Psoas muscle (tissue), 8 donors: ENCODE data around the gene SLC2A14. TPM values are rescaled to one million over a fixed set of nuclear protein-coding genes. Genes with fewer than 3 reads are reported as not detected.
"Not testable (repeated sequence)": the region's sequence is repeated elsewhere in the genome, so short reads cannot be mapped to it uniquely, and the experiment has no call there.

Experiments
- ATAC-seq, 4 donors: fragments of 200-7000 bp; cut with Tn5 transposase; one replicate each; pipeline ENCODE4 v1.9.1; 2020; ENCODE audit warnings: moderate library complexity in 3 of 4, mild to moderate bottlenecking in 2 of 4
- DNase-seq, 2 donors: peaks; one replicate each; pipeline ENCODE4 v3.0.0-alpha.2; 2020
- H3K27ac ChIP-seq: fragments of 200-600 bp; one replicate; pipeline ENCODE4 v1.8.0; 2022
- H3K27me3 ChIP-seq, 3 donors: fragments of 200-600 bp in 1 of 3; one replicate each; pipeline versions ENCODE4 v1.6.1 to v1.8.0; 2013 to 2022; ENCODE audit warnings: low read length in 2 of 3, mild to moderate bottlenecking in 2 of 3, moderate library complexity in 1 of 3; ENCODE audit not compliant: insufficient read depth in 3 of 3
- H3K36me3 ChIP-seq, 2 donors: fragments of 200-600 bp in 1 of 2; one replicate each; pipeline versions ENCODE4 v1.6.1 to v1.8.0; 2013 to 2022; ENCODE audit warnings: low read depth in 1 of 2, mild to moderate bottlenecking in 1 of 2, moderate library complexity in 1 of 2; ENCODE audit not compliant: insufficient read depth in 1 of 2
- H3K4me1 ChIP-seq: fragments of 200-600 bp; one replicate; pipeline ENCODE4 v1.8.0; 2022
- H3K4me3 ChIP-seq: fragments of 200-600 bp; one replicate; pipeline ENCODE4 v1.8.0; 2022; ENCODE audit warnings: mild to moderate bottlenecking
- H3K9me3 ChIP-seq: fragments of 200-600 bp; one replicate; pipeline ENCODE4 v1.8.0; 2022
- CTCF ChIP-seq: fragments of 200-600 bp; IDR thresholded peaks from one replicate; pipeline ENCODE4 v1.8.0; 2022; ENCODE audit warnings: antibody characterized with exemption
- WGBS, 3 donors: extraction: QIAGEN DNeasy Blood & Tissue Kit; methylation state at CpG; one replicate each; pipeline versions ENCODE4 v1.1.6 to v1.1.7; 2013; 5-methylcytosine and 5-hydroxymethylcytosine counted together
- intact Hi-C, 2 donors: fragments of 100-400 bp; cut with DNase I; formaldehyde crosslinking; loops; one replicate each; pipeline versions ENCODE4 v1.11.0 to v1.14.2; 2022
- long read RNA-seq, 2 donors: library from polyadenylated mRNA; unstranded; transcript quantifications; one replicate each; pipeline ENCODE4 v2.0.0, GENCODE V29; 2021
- polyA plus RNA-seq, 3 donors: library from polyadenylated mRNA; stranded (reverse); fragments of 200-250 nt; gene quantifications; one replicate each; pipeline ENCODE4 v1.2.3, GENCODE V29; 2013
- total RNA-seq, 4 donors: library from RNA; stranded (reverse); fragmentation: NEBNext Ultra II Directional in 2 of 4; extraction: Animal tissue kit (Norgen Biotek cat#: 25700) in 2 of 4; gene quantifications; one replicate each; pipeline versions ENCODE4 v1.2.1 to v1.2.4, GENCODE V29; 2021 to 2023
- donor health status: healthy with polysubstance abuse.
- donor health status: DM: no; HTN: no; CAD: no; lungs with moderate emphysema.
- donor health status: Bipolar disorder and iron deficiency.
- donor health status: healthy.
- donor health status: DM: yes; HTN: yes; CAD: no.
- donor health status: DM: no; HTN: no; CAD: no.
- donor health status: DM: no; HTN: no; CAD: no.
- donor health status: DM: yes; HTN: yes; CAD: no.

Gene SLC2A14
- under 1 TPM; 0.08 to 0.37 (median 0.35) TPM for total RNA-seq
- under 1 TPM in 2 of 3 donors, not detected in 1; 0.03 to 0.06 TPM for polyA plus RNA-seq
- long read RNA-seq, donor 1: 0 reads
- long read RNA-seq, donor 2: 0 reads

GRCh38 chr12:7872566-7873319, at the start of gene SLC2A14:
Gene SLC2A14, minus strand, starts transcription at chr12:7872915. Its CDS starts 3,035 bp downstream, at chr12:7869880.
- H3K27me3 ChIP-seq: peaks cover 0 to 24% (median 5%) of the 10 kb centered on the region in 3 donors
- no peaks in the 10 kb centered on the region for H3K4me1 ChIP-seq
- no peaks in the 10 kb centered on the region for H3K9me3 ChIP-seq
- WGBS, 3 donors: 12 to 14% (median 12%) methylated on average over 65 of the region's 65 CpGs
- H3K36me3 ChIP-seq: no peaks in the 10 kb centered on the region
- DNase-seq (no peak), ATAC-seq (no peak)
- TF ChIP-seq CTCF: no peak
- H3K27ac ChIP-seq: no peak within 1 kb of the TSS
- H3K4me3 ChIP-seq: peak within 1 kb of the TSS; percentile 32
- intact Hi-C loops: no loop called here

- intact Hi-C loops, H3K4me1 ChIP-seq, H3K9me3 ChIP-seq, H3K27me3 ChIP-seq, ATAC-seq, H3K27ac ChIP-seq, H3K4me3 ChIP-seq, DNase-seq: not testable (repeated sequence)
- 82 to 85% (median 82%) methylated on average over 7 to 12 of the region's 12 CpGs for WGBS, 3 donors
- H3K36me3 ChIP-seq: peaks cover 0 to 48% of the 10 kb centered on the region in 2 donors
Measured at GRCh38 chr12:7921181-7921580, 48.5 kb upstream of the SLC2A14 start.

- H3K4me3 ChIP-seq, DNase-seq, H3K4me1 ChIP-seq, H3K9me3 ChIP-seq, intact Hi-C loops, H3K27me3 ChIP-seq, ATAC-seq, H3K27ac ChIP-seq: not testable (repeated sequence)
- WGBS, 3 donors: 87 to 91% (median 89%) methylated on average over 7 of the region's 7 CpGs
- peaks cover 0 to 36% of the 10 kb centered on the region in 2 donors for H3K36me3 ChIP-seq
Measured at GRCh38 chr12:7918268-7918590, 45.5 kb upstream of the SLC2A14 start.

- H3K4me1 ChIP-seq: no peaks in the 10 kb centered on the region
- DNase-seq (no peak), ATAC-seq (no peak)
- H3K27me3 ChIP-seq: peaks cover 0 to 5% (median 2%) of the 10 kb centered on the region in 3 donors
- no peak overlapping the region for H3K4me3 ChIP-seq
- TF ChIP-seq CTCF: no peak
- peaks cover 0 to 31% of the 10 kb centered on the region in 2 donors for H3K36me3 ChIP-seq
- no peaks in the 10 kb centered on the region for H3K9me3 ChIP-seq
- 82 to 92% (median 88%) methylated on average over 19 of the region's 19 CpGs for WGBS, 3 donors
- intact Hi-C loops: no loop called here
- H3K27ac ChIP-seq: no peak overlapping the region
Measured at GRCh38 chr12:7917392-7918267, 44.9 kb upstream of the SLC2A14 start.

- Histone ChIP-seq H3K4me1 (no peaks in the 10 kb centered on the region), H3K9me3 (no peaks in the 10 kb centered on the region), H3K4me3 (no peak overlapping the region), H3K27me3 (peaks cover 0 to 5% (median 2%) of the 10 kb centered on the region in 3 donors), H3K27ac (no peak overlapping the region), H3K36me3 (peaks cover 0 to 24% of the 10 kb centered on the region in 2 donors)
- ATAC-seq (no peak), DNase-seq (no peak)
- intact Hi-C loops: no loop called here
- WGBS, 3 donors: 27 to 42% (median 40%) methylated on average over 1 of the region's 1 CpG
- TF ChIP-seq CTCF: no peak
Measured at GRCh38 chr12:7916936-7917335, 44.2 kb upstream of the SLC2A14 start.
